ENCODE data around the gene MS4A2.
"Not testable (repeated sequence)": the region's sequence is repeated elsewhere in the genome, so short reads cannot be mapped to it uniquely, and the experiment has no call there.

MS4A2 gene

DNA sequence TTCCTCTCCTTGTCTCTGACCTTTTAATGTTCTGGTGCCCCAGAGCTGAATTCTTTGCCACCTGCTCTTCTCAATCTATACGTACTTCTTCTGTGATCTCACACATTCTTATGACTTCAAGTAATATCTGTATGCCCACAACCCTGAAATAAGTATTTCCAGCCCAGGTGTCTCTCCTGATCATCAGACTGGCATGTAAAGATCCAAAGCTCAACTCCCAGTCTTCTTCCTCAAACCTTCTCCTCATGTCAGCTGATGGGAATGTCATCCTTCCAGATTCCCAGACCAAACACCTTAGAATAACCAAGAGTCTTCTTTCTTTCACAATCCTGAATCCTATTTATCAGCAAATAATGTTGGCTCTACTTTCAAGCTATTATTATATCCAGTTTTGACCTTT lies 22.7 kb upstream of the MS4A2 start:
- Histone ChIP-seq H4K20me1 (ENCODE audit: low read depth, low read length) (no peaks in the 10 kb centered on the region), H3K9me3 (ENCODE audit: insufficient read depth, low read length) (no peaks in the 10 kb centered on the region), H3K4me3 (ENCODE audit: insufficient read depth, low read length, poor library complexity, severe bottlenecking) (no peak overlapping the region), H3F3A (ENCODE audit: insufficient read depth) (no peaks in the 10 kb centered on the region), H3K36me3 (ENCODE audit: low read length) (no peaks in the 10 kb centered on the region), H3K4me2 (ENCODE audit: low read depth, low read length, poor library complexity, severe bottlenecking) (no peak overlapping the region), H3K27me3 (ENCODE audit: low read length) (no peaks in the 10 kb centered on the region), H3K79me2 (ENCODE audit: insufficient read depth, low read length) (no peaks in the 10 kb centered on the region), H3K27ac (ENCODE audit: low read depth, low read length) (no peak overlapping the region), H3K9ac (ENCODE audit: low read length) (no peak overlapping the region), H3K9me2 (replicated peaks; ENCODE audit: insufficient read depth, low read length) (no peaks in the 10 kb centered on the region), H2AFZ (ENCODE audit: low read depth, low read length, severe bottlenecking) (no peak overlapping the region)
- TF ChIP-seq, protein P1, sequence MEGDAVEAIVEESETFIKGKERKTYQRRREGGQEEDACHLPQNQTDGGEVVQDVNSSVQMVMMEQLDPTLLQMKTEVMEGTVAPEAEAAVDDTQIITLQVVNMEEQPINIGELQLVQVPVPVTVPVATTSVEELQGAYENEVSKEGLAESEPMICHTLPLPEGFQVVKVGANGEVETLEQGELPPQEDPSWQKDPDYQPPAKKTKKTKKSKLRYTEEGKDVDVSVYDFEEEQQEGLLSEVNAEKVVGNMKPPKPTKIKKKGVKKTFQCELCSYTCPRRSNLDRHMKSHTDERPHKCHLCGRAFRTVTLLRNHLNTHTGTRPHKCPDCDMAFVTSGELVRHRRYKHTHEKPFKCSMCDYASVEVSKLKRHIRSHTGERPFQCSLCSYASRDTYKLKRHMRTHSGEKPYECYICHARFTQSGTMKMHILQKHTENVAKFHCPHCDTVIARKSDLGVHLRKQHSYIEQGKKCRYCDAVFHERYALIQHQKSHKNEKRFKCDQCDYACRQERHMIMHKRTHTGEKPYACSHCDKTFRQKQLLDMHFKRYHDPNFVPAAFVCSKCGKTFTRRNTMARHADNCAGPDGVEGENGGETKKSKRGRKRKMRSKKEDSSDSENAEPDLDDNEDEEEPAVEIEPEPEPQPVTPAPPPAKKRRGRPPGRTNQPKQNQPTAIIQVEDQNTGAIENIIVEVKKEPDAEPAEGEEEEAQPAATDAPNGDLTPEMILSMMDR (IDR thresholded peaks at IDR 0.05; ENCODE audit: insufficient read depth, low read length, poor library complexity, severe bottlenecking), result no peak
- no peak for TF ChIP-seq EZH2phosphoT487 (conservative IDR thresholded peaks at IDR 0.05; ENCODE audit: low read length)

- Histone ChIP-seq H4K20me1 (ENCODE audit: low read depth, low read length) (no peaks in the 10 kb centered on the region), H3K79me2 (ENCODE audit: insufficient read depth, low read length) (no peaks in the 10 kb centered on the region), H3K4me2 (ENCODE audit: low read depth, low read length, poor library complexity, severe bottlenecking) (no peak overlapping the region), H3K9me3 (ENCODE audit: insufficient read depth, low read length) (no peaks in the 10 kb centered on the region), H2AFZ (ENCODE audit: low read depth, low read length, severe bottlenecking) (no peak overlapping the region), H3K9ac (ENCODE audit: low read length) (no peak overlapping the region), H3K9me2 (replicated peaks; ENCODE audit: insufficient read depth, low read length) (no peaks in the 10 kb centered on the region), H3F3A (ENCODE audit: insufficient read depth) (no peaks in the 10 kb centered on the region), H3K36me3 (ENCODE audit: low read length) (no peaks in the 10 kb centered on the region), H3K27ac (ENCODE audit: low read depth, low read length) (no peak overlapping the region), H3K4me3 (ENCODE audit: insufficient read depth, low read length, poor library complexity, severe bottlenecking) (no peak overlapping the region), H3K27me3 (ENCODE audit: low read length) (no peaks in the 10 kb centered on the region)
- no peak for TF ChIP-seq EZH2phosphoT487 (conservative IDR thresholded peaks at IDR 0.05; ENCODE audit: low read length)
- TF ChIP-seq, protein P1 (IDR thresholded peaks at IDR 0.05; ENCODE audit: insufficient read depth, low read length, poor library complexity, severe bottlenecking), result no peak
Measured at GRCh38 chr11:60069450-60069849, 19.0 kb upstream of the MS4A2 start.

DNA sequence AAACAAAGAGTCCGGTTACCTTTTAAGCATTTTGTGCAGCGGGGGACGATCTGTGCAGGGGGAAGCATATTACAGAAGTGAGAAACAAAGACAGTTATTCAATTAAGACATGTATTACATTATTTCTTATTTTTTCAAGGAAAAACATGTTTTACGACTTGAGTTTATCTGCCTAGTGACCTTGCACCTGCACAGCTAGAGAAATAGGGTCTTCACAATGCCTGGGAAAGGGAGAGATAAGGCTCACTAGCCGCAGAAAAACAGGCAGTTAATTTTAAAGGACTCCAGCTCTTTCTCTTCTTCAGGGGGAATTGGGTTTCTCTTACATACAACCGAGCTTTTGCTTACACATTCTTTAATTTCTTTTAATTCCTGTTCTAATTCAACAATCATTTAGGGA lies 16.8 kb upstream of the MS4A2 start:
- not testable (repeated sequence) for H3K4me3 ChIP-seq (ENCODE audit: insufficient read depth, low read length, poor library complexity, severe bottlenecking); H3K9ac ChIP-seq (ENCODE audit: low read length); H3F3A ChIP-seq (ENCODE audit: insufficient read depth); H3K79me2 ChIP-seq (ENCODE audit: insufficient read depth, low read length); H4K20me1 ChIP-seq (ENCODE audit: low read depth, low read length); H3K4me2 ChIP-seq (ENCODE audit: low read depth, low read length, poor library complexity, severe bottlenecking); H3K36me3 ChIP-seq (ENCODE audit: low read length); H3K9me3 ChIP-seq (ENCODE audit: insufficient read depth, low read length); H3K27me3 ChIP-seq (ENCODE audit: low read length); H3K27ac ChIP-seq (ENCODE audit: low read depth, low read length); H2AFZ ChIP-seq (ENCODE audit: low read depth, low read length, severe bottlenecking); H3K9me2 ChIP-seq (replicated peaks; ENCODE audit: insufficient read depth, low read length)

- H3K4me2 ChIP-seq (ENCODE audit: low read depth, low read length, poor library complexity, severe bottlenecking), result no peak overlapping the region
- no peaks in the 10 kb centered on the region for H3F3A ChIP-seq (ENCODE audit: insufficient read depth)
- no peak overlapping the region for H2AFZ ChIP-seq (ENCODE audit: low read depth, low read length, severe bottlenecking)
- H3K9ac ChIP-seq (ENCODE audit: low read length), result no peak overlapping the region
- peaks cover 3% of the 10 kb centered on the region; the same call in 1 of the 2 replicates for H3K9me2 ChIP-seq (replicated peaks; ENCODE audit: insufficient read depth, low read length)
- H3K4me3 ChIP-seq (ENCODE audit: insufficient read depth, low read length, poor library complexity, severe bottlenecking), result no peak overlapping the region
- TF ChIP-seq EZH2phosphoT487 (conservative IDR thresholded peaks at IDR 0.05; ENCODE audit: low read length), result no peak
- TF ChIP-seq, protein P1 (IDR thresholded peaks at IDR 0.05; ENCODE audit: insufficient read depth, low read length, poor library complexity, severe bottlenecking), result no peak
- no peak overlapping the region for H3K27ac ChIP-seq (ENCODE audit: low read depth, low read length)
- no peaks in the 10 kb centered on the region for H3K9me3 ChIP-seq (ENCODE audit: insufficient read depth, low read length)
- H4K20me1 ChIP-seq (ENCODE audit: low read depth, low read length), result no peaks in the 10 kb centered on the region
- H3K27me3 ChIP-seq (ENCODE audit: low read length), result no peaks in the 10 kb centered on the region
- H3K36me3 ChIP-seq (ENCODE audit: low read length), result no peaks in the 10 kb centered on the region
- H3K79me2 ChIP-seq (ENCODE audit: insufficient read depth, low read length), result no peaks in the 10 kb centered on the region
Measured at GRCh38 chr11:60077216-60077817, 11.1 kb upstream of the MS4A2 start.
